ENCODE data around the gene SMG5.

GRCh38 chr1:156305215-156305614, 22.6 kb upstream of the SMG5 start:
- TF ChIP-seq, protein P1, sequence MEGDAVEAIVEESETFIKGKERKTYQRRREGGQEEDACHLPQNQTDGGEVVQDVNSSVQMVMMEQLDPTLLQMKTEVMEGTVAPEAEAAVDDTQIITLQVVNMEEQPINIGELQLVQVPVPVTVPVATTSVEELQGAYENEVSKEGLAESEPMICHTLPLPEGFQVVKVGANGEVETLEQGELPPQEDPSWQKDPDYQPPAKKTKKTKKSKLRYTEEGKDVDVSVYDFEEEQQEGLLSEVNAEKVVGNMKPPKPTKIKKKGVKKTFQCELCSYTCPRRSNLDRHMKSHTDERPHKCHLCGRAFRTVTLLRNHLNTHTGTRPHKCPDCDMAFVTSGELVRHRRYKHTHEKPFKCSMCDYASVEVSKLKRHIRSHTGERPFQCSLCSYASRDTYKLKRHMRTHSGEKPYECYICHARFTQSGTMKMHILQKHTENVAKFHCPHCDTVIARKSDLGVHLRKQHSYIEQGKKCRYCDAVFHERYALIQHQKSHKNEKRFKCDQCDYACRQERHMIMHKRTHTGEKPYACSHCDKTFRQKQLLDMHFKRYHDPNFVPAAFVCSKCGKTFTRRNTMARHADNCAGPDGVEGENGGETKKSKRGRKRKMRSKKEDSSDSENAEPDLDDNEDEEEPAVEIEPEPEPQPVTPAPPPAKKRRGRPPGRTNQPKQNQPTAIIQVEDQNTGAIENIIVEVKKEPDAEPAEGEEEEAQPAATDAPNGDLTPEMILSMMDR (IDR thresholded peaks at IDR 0.05) = no peak
- TF ChIP-seq EZH2 (IDR thresholded peaks at IDR 0.05; ENCODE audit: borderline replicate concordance, insufficient read depth, low read depth, low read length, poor library complexity, severe bottlenecking) = no peak

Measured in B cell (primary cell).